ENCODE measurements around the gene CD72. TPM values are rescaled to one million over a fixed set of nuclear protein-coding genes. Genes with fewer than 3 reads are reported as not detected.
A peak's percentile ranks its signal among the peaks of the same experiment; 100 is the strongest.

The CD72 gene
- total RNA-seq, 6 donors from 2014 or later, result 2.5 to 44.0 (median 7.2) TPM

DNA sequence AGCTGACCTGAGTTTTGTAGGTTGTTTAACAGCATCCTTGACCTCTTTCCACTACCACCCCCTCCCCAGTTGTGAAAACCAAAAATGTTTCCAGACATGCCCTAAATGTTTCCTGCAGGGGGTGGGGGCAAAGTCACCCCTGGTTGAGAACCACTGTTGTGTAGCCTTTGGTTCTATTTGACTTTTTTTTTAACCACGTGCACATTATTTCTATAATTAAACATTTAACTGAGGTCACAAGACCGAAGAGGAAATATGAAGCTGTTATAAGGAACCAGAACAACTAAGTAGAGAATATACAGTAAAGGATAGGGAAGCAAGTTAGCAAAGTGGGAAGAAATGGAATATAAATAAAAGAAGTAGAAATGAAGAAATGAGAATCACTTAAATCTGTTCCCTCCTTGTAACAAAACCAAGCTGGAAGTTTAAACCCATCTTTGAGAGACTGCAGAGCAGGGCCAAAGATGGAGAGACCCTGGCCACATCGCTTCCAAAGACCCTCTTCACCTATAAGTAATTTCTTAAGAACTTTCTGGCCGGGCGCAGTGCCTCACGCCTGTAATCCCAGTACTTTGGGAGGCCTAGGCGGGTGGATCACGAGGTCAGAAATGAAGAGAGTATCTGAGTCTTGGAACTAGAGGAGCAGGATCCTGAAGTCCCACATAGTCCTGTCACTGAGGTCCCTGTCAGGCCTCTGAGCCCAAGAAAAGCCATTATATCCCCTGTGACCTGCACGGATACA, 18.1 kb upstream of the CD72 start:
- no peak overlapping the region for H3K4me3 ChIP-seq
- H3K4me1 ChIP-seq, result peaks cover 4 to 16% (median 14%) of the 10 kb centered on the region in 4 donors
- H3K9me3 ChIP-seq, result no peaks in the 10 kb centered on the region
- DNase-seq (no peak), ATAC-seq (ENCODE audit: low FRiP score in 2 of 2) (peak in 1 of 2 donors; percentile 64)
- peak overlapping the region; percentile 24 to 72 (median 52) for H3K27ac ChIP-seq
- no peaks in the 10 kb centered on the region for H3K36me3 ChIP-seq
- H3K27me3 ChIP-seq, result no peaks in the 10 kb centered on the region
- peak in 1 of 4 donors; percentile 38 for TF ChIP-seq POLR2A (IDR thresholded peaks at IDR 0.05)
- TF ChIP-seq CTCF (IDR thresholded peaks at IDR 0.05), result no peak
- 62 to 73% methylated on average over 9 of the region's 9 CpGs for WGBS, 2 donors

- Histone ChIP-seq H3K36me3 (no peaks in the 10 kb centered on the region), H3K4me1 (peaks cover 4 to 16% (median 14%) of the 10 kb centered on the region in 4 donors), H3K4me3 (no peak overlapping the region), H3K27ac (peak overlapping the region; percentile 24 to 72 (median 52)), H3K27me3 (no peaks in the 10 kb centered on the region), H3K9me3 (no peaks in the 10 kb centered on the region)
- no peak for ATAC-seq (ENCODE audit: low FRiP score in 2 of 2)
- no peak for DNase-seq
- TF ChIP-seq POLR2AphosphoS5 (IDR thresholded peaks at IDR 0.05), result no peak
- TF ChIP-seq POLR2A (IDR thresholded peaks at IDR 0.05), result no peak
- no peak for TF ChIP-seq CTCF (IDR thresholded peaks at IDR 0.05)
- TF ChIP-seq EP300 (IDR thresholded peaks at IDR 0.05), result no peak
Observed at GRCh38 chr9:35635730-35636129, 17.5 kb upstream of the CD72 start.

GRCh38 chr9:35629597-35629996, 11.4 kb upstream of the CD72 start:
- no peaks in the 10 kb centered on the region for H3K27me3 ChIP-seq
- H3K36me3 ChIP-seq, result no peaks in the 10 kb centered on the region
- ATAC-seq (ENCODE audit: low FRiP score in 2 of 2), result no peak
- H3K4me1 ChIP-seq, result no peaks in the 10 kb centered on the region
- no peak overlapping the region for H3K27ac ChIP-seq
- no peak for DNase-seq
- 89 to 93% methylated on average over 5 of the region's 5 CpGs for WGBS, 2 donors
- no peak for TF ChIP-seq EP300 (IDR thresholded peaks at IDR 0.05)
- TF ChIP-seq POLR2A (IDR thresholded peaks at IDR 0.05), result no peak
- no peak for TF ChIP-seq CTCF (IDR thresholded peaks at IDR 0.05)
- TF ChIP-seq POLR2AphosphoS5 (IDR thresholded peaks at IDR 0.05), result no peak
- no peaks in the 10 kb centered on the region for H3K9me3 ChIP-seq
- H3K4me3 ChIP-seq, result no peak overlapping the region

GRCh38 chr9:35628389-35628991, 10.3 kb upstream of the CD72 start:
- no peak overlapping the region for H3K27ac ChIP-seq
- no peaks in the 10 kb centered on the region for H3K36me3 ChIP-seq
- DNase-seq (no peak), ATAC-seq (ENCODE audit: low FRiP score in 2 of 2) (no peak)
- TF ChIP-seq EP300 (IDR thresholded peaks at IDR 0.05), result no peak
- TF ChIP-seq POLR2A (IDR thresholded peaks at IDR 0.05), result no peak
- no peak for TF ChIP-seq CTCF (IDR thresholded peaks at IDR 0.05)
- no peak for TF ChIP-seq POLR2AphosphoS5 (IDR thresholded peaks at IDR 0.05)
- no peaks in the 10 kb centered on the region for H3K4me1 ChIP-seq
- WGBS, 2 donors, result 93 to 98% methylated on average over 6 of the region's 6 CpGs
- no peaks in the 10 kb centered on the region for H3K27me3 ChIP-seq
- no peak overlapping the region for H3K4me3 ChIP-seq
- no peaks in the 10 kb centered on the region for H3K9me3 ChIP-seq

DNA sequence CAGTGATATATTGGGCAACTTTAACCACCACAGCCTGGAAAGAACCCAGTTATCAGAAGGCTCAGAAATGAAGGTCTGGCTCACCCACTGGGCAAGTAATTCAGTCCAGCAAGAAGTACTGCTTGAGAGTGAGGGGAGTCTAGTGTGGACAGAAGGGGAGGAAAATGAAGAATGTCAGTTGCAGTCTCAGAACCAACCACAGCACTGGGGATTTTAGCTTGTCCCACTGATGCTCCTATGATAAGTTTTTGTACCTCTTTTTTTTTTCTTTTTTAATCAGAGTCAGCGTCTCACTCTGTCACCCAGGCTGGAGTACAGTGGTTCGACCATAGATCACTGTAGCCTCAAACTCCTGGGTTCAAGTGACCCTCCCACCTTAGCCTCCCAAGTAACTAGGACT, 9.4 kb upstream of the CD72 start:
- WGBS, 2 donors, result 81 to 93% methylated on average over 2 of the region's 2 CpGs
- DNase-seq (no peak), ATAC-seq (ENCODE audit: low FRiP score in 2 of 2) (no peak)
- Histone ChIP-seq H3K9me3 (no peaks in the 10 kb centered on the region), H3K4me1 (no peaks in the 10 kb centered on the region), H3K27ac (no peak overlapping the region), H3K27me3 (no peaks in the 10 kb centered on the region), H3K36me3 (no peaks in the 10 kb centered on the region), H3K4me3 (no peak overlapping the region)
- no peak for TF ChIP-seq POLR2AphosphoS5 (IDR thresholded peaks at IDR 0.05)
- TF ChIP-seq EP300 (IDR thresholded peaks at IDR 0.05), result no peak
- no peak for TF ChIP-seq CTCF (IDR thresholded peaks at IDR 0.05)
- no peak for TF ChIP-seq POLR2A (IDR thresholded peaks at IDR 0.05)

Data from upper lobe of left lung (tissue), 6 donors.